ENCODE results near the gene PDCL2.
A peak's percentile ranks its signal among the peaks of the same experiment; 100 is the strongest.
"Not testable (repeated sequence)": the region's sequence is repeated elsewhere in the genome, so short reads cannot be mapped to it uniquely, and the experiment has no call there.

Gene PDCL2

GRCh38 chr4:55582773-55583172 lies 9.3 kb downstream of the PDCL2 start:
- not testable (repeated sequence) for DNase-seq

- no peak for DNase-seq
Measured at GRCh38 chr4:55578341-55579010, 13.6 kb downstream of the PDCL2 start.

GRCh38 chr4:55575513-55575912 lies 16.5 kb downstream of the PDCL2 start:
- DNase-seq = no peak

- DNase-seq = no peak
Measured at GRCh38 chr4:55574252-55574651, 17.8 kb downstream of the PDCL2 start.

- DNase-seq = no peak
Measured at GRCh38 chr4:55571806-55572205, 20.2 kb downstream of the PDCL2 start.

- no peak for DNase-seq
Measured at GRCh38 chr4:55568905-55569504, 23.0 kb downstream of the PDCL2 start.

- DNase-seq = no peak
Measured at GRCh38 chr4:55561889-55562288, 30.2 kb downstream of the PDCL2 start.

- no peak for DNase-seq
Measured at GRCh38 chr4:55560096-55560495, 31.9 kb downstream of the PDCL2 start.

GRCh38 chr4:55554453-55555030 lies 37.5 kb downstream of the PDCL2 start:
- DNase-seq = no peak

- DNase-seq = peak; percentile 51
Measured at GRCh38 chr4:55553441-55554201, 38.4 kb downstream of the PDCL2 start.

- not testable (repeated sequence) for DNase-seq
Measured at GRCh38 chr4:55551964-55552363, 40.1 kb downstream of the PDCL2 start.

- no peak for DNase-seq
Measured at GRCh38 chr4:55549888-55550287, 42.2 kb downstream of the PDCL2 start.

- no peak for DNase-seq
Measured at GRCh38 chr4:55547918-55548317, 44.1 kb downstream of the PDCL2 start.

- DNase-seq = no peak
Measured at GRCh38 chr4:55547466-55547770, 44.6 kb downstream of the PDCL2 start.

- peak; percentile 69 for DNase-seq
Measured at GRCh38 chr4:55546756-55547465, 45.1 kb downstream of the PDCL2 start, which contains the start of gene CLOCK. Gene CLOCK (minus strand): TSS chr4:55546909. CDS start chr4:55482785, 64,124 bp downstream.

- DNase-seq = peak; percentile 69
Measured at GRCh38 chr4:55546506-55546755, 45.6 kb downstream of the PDCL2 start.

- peak; percentile 60 for DNase-seq
Measured at GRCh38 chr4:55545641-55546505, 46.2 kb downstream of the PDCL2 start.

GRCh38 chr4:55545151-55545550 lies 46.9 kb downstream of the PDCL2 start:
- DNase-seq = peak; percentile 19

- no peak for DNase-seq
Measured at GRCh38 chr4:55543858-55544257, 48.2 kb downstream of the PDCL2 start.

GRCh38 chr4:55540271-55540670 lies 51.8 kb downstream of the PDCL2 start:
- no peak for DNase-seq

GRCh38 chr4:55539658-55540057 lies 52.4 kb downstream of the PDCL2 start:
- DNase-seq = no peak

GRCh38 chr4:55538531-55538930 lies 53.5 kb downstream of the PDCL2 start:
- no peak for DNase-seq
